ENCODE data around the gene DYNLT4.

GRCh38 chr1:44849575-44850132 lies 42.5 kb upstream of the DYNLT4 start:
- no peak for TF ChIP-seq EP300 (IDR thresholded peaks at IDR 0.05)
- TF ChIP-seq POLR2A (IDR thresholded peaks at IDR 0.05): no peak
- TF ChIP-seq, protein P1, sequence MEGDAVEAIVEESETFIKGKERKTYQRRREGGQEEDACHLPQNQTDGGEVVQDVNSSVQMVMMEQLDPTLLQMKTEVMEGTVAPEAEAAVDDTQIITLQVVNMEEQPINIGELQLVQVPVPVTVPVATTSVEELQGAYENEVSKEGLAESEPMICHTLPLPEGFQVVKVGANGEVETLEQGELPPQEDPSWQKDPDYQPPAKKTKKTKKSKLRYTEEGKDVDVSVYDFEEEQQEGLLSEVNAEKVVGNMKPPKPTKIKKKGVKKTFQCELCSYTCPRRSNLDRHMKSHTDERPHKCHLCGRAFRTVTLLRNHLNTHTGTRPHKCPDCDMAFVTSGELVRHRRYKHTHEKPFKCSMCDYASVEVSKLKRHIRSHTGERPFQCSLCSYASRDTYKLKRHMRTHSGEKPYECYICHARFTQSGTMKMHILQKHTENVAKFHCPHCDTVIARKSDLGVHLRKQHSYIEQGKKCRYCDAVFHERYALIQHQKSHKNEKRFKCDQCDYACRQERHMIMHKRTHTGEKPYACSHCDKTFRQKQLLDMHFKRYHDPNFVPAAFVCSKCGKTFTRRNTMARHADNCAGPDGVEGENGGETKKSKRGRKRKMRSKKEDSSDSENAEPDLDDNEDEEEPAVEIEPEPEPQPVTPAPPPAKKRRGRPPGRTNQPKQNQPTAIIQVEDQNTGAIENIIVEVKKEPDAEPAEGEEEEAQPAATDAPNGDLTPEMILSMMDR (IDR thresholded peaks at IDR 0.05): no peak
